ENCODE data around the gene PTPRT. TPM values are rescaled to one million over a fixed set of nuclear protein-coding genes. Genes with fewer than 3 reads are reported as not detected.

The PTPRT gene
- total RNA-seq, 1 experiment from 2014 or later = not detected

- intact Hi-C loops (cut with micrococcal nuclease) = no loop called here
- H3K27ac ChIP-seq (ENCODE audit: low read depth, low read length) = no peak overlapping the region
- BruUV-seq (replicated peaks) = no TSS peak
- H3K79me2 ChIP-seq (ENCODE audit: insufficient read depth, low read length) = no peaks in the 10 kb centered on the region
- H4K20me1 ChIP-seq (ENCODE audit: insufficient read depth) = no peaks in the 10 kb centered on the region
- H2AFZ ChIP-seq (ENCODE audit: low read depth, low read length, poor library complexity, severe bottlenecking) = no peak overlapping the region
- no peak overlapping the region for H3K9ac ChIP-seq (ENCODE audit: low read length)
- DNase-seq (ENCODE audit: low read depth, low spot score) (no peak), ATAC-seq (no peak)
- H3K4me1 ChIP-seq (ENCODE audit: control insufficient read depth in 1 of 2, insufficient read depth in 2 of 2, low read length in 2 of 2) = no peaks in the 10 kb centered on the region
- no peaks in the 10 kb centered on the region for H3K27me3 ChIP-seq (ENCODE audit: insufficient read depth, low read length)
- no peak overlapping the region for H3K4me3 ChIP-seq (replicated peaks in 1 of 2; ENCODE audit: low read depth in 1 of 2, low read length in 2 of 2)
- peaks cover 9 to 11% of the 10 kb centered on the region in 2 experiments; a peak in 2 of 4 replicates for H3K9me3 ChIP-seq (ENCODE audit: control insufficient read depth in 1 of 2, insufficient read depth in 1 of 2, low read depth in 1 of 2, low read length in 2 of 2)
- no peak overlapping the region for H3K4me2 ChIP-seq (ENCODE audit: low read length)
- ChIA-PET CTCF (no interaction called here), RAD21 (ENCODE audit: low non-redundant PET in 1 of 2, low total read pairs in 2 of 2, uncharacterized antibody in 2 of 2, unreplicated experiment in 2 of 2) (no interaction called here), POLR2A (no interaction called here)
- H3K36me3 ChIP-seq (ENCODE audit: control insufficient read depth in 1 of 2, insufficient read depth in 2 of 2, low read length in 2 of 2) = no peaks in the 10 kb centered on the region
- no peak for TF ChIP-seq MAX (IDR thresholded peaks at IDR 0.05)
- TF ChIP-seq SRF (IDR thresholded peaks at IDR 0.05; ENCODE audit: low read depth) = no peak
- no peak for TF ChIP-seq SIN3A (IDR thresholded peaks at IDR 0.05; ENCODE audit: low read depth)
- no peak for TF ChIP-seq CTCF (IDR thresholded peaks at IDR 0.05 in 2 of 3, conservative IDR thresholded peaks at IDR 0.05 in 1 of 3; ENCODE audit: borderline replicate concordance in 1 of 3, insufficient read depth in 1 of 3, low read depth in 2 of 3, low read length in 2 of 3)
- no peak for TF ChIP-seq POLR2AphosphoS5 (IDR thresholded peaks at IDR 0.05; ENCODE audit: low read depth, low read length)
- TF ChIP-seq SP1 (IDR thresholded peaks at IDR 0.05; ENCODE audit: low read depth) = no peak
- no peak for TF ChIP-seq YY1 (IDR thresholded peaks at IDR 0.05; ENCODE audit: extremely low read depth, insufficient replicate concordance, low read depth, low read length)
- TF ChIP-seq EZH2 (IDR thresholded peaks at IDR 0.05) = no peak
- no peak for TF ChIP-seq TCF7L2 (IDR thresholded peaks at IDR 0.05; ENCODE audit: borderline replicate concordance, extremely low read depth, insufficient read depth, insufficient read length)
- no peak for TF ChIP-seq EGR1 (IDR thresholded peaks at IDR 0.05; ENCODE audit: low read depth)
- TF ChIP-seq POLR2A (IDR thresholded peaks at IDR 0.05; ENCODE audit: borderline replicate concordance, extremely low read depth, insufficient read depth, insufficient read length) = no peak
- TF ChIP-seq FOSL1 (IDR thresholded peaks at IDR 0.05; ENCODE audit: low read depth) = no peak
- no peak for TF ChIP-seq JUND (IDR thresholded peaks at IDR 0.05)
- no peak for TF ChIP-seq ZFX (IDR thresholded peaks at IDR 0.05)
- TF ChIP-seq ZNF274 (IDR thresholded peaks at IDR 0.05; ENCODE audit: low read depth, low read length) = no peak
- no peaks in the 10 kb centered on the region for H3K9me2 ChIP-seq (ENCODE audit: insufficient read depth)
Observed at GRCh38 chr20:42982218-42982617, 207.5 kb downstream of the PTPRT start.

Data from HCT116 (cell line).